Neural cell (in vitro differentiated cells): Measurements from ENCODE around the gene GPR17. TPM values are rescaled to one million over a fixed set of nuclear protein-coding genes. Genes with fewer than 3 reads are reported as not detected.

Experiments
- H2AFZ ChIP-seq: fragments of 200-600, 300-800 bp; sonication (generic), shearing (Covaris generic); 2 replicates; pipeline ENCODE4 v1.6.0; 2014; ENCODE audit warnings: low read depth, mild to moderate bottlenecking, antibody characterized with exemption, low read length, moderate library complexity
- H3F3A ChIP-seq: fragments of 200-600 bp; shearing (Covaris generic); 2 replicates; pipeline ENCODE4 v1.6.1; 2016; ENCODE audit warnings: mild to moderate bottlenecking, moderate library complexity, mixed read lengths, antibody characterized with exemption, low read length; ENCODE audit not compliant: insufficient read depth, poor library complexity, severe bottlenecking
- H3K27ac ChIP-seq: fragments of 200-600, 300-800 bp; sonication (generic), shearing (Covaris generic); 2 replicates; pipeline ENCODE4 v1.5.1; 2014; ENCODE audit warnings: mild to moderate bottlenecking, low read length, moderate library complexity
- H3K27me3 ChIP-seq: fragments of 300-800, 200-600 bp; sonication (generic), shearing (Covaris generic); 2 replicates; pipeline ENCODE4 v1.6.0; 2014; ENCODE audit warnings: mild to moderate bottlenecking, low read depth, low read length, moderate library complexity; ENCODE audit not compliant: insufficient read depth
- H3K36me3 ChIP-seq: fragments of 300-800, 200-600 bp; sonication (generic), shearing (Covaris generic); 2 replicates; pipeline ENCODE4 v1.5.1; 2014; ENCODE audit warnings: mild to moderate bottlenecking, antibody characterized with exemption, low read length, moderate library complexity; ENCODE audit not compliant: insufficient read depth
- H3K4me2 ChIP-seq: fragments of 300-800, 200-600 bp; sonication (generic), shearing (Covaris generic); 2 replicates; pipeline ENCODE4 v1.6.0; 2014; ENCODE audit warnings: mild to moderate bottlenecking, low read length
- H3K4me3 ChIP-seq: fragments of 300-800, 200-600 bp; sonication (generic), shearing (Covaris generic); 2 replicates; pipeline ENCODE4 v1.5.1; 2014; ENCODE audit warnings: mild to moderate bottlenecking, low read length, moderate library complexity
- H3K79me2 ChIP-seq: fragments of 200-600 bp; shearing (Covaris generic); replicated peaks from 2 replicates; pipeline ENCODE4 v1.6.0; 2014; ENCODE audit warnings: mild to moderate bottlenecking, low read length, moderate library complexity; ENCODE audit not compliant: insufficient read depth
- H3K9ac ChIP-seq: fragments of 300-800, 200-600 bp; sonication (generic), shearing (Covaris generic); 2 replicates; pipeline ENCODE4 v1.6.1; 2016; ENCODE audit warnings: mild to moderate bottlenecking, low read length, mixed read lengths
- H3K9me2 ChIP-seq: fragments of 200-600 bp; shearing (Covaris generic); 2 replicates; pipeline ENCODE4 v1.6.1; 2016; ENCODE audit warnings: mild to moderate bottlenecking, low read length, mixed read lengths; ENCODE audit not compliant: insufficient read depth
- H3K9me3 ChIP-seq: fragments of 200-600, 300-800 bp; sonication (generic), shearing (Covaris generic); 2 replicates; pipeline ENCODE4 v1.6.1; 2016; ENCODE audit warnings: mild to moderate bottlenecking, mixed run types, low read length, moderate library complexity, mixed read lengths
- H4K20me1 ChIP-seq: fragments of 200-600 bp; shearing (Covaris generic); 2 replicates; pipeline ENCODE4 v1.6.1; 2016; ENCODE audit warnings: mild to moderate bottlenecking, mixed run types; ENCODE audit not compliant: insufficient read depth
- EP300 ChIP-seq: fragments of 450-650 bp; conservative IDR thresholded peaks from 2 replicates; pipeline ENCODE4 v1.6.1; 2014; ENCODE audit warnings: antibody characterized with exemption, mild to moderate bottlenecking, moderate library complexity; ENCODE audit not compliant: poor library complexity, severe bottlenecking
- EZH2 ChIP-seq: fragments of 200-600, 300-800 bp; shearing (Covaris generic), sonication (generic); IDR thresholded peaks from 2 replicates; pipeline ENCODE4 v1.6.1; 2014; ENCODE audit warnings: antibody characterized with exemption, low read length, borderline replicate concordance, mild to moderate bottlenecking; ENCODE audit not compliant: insufficient read depth, poor library complexity, severe bottlenecking
- MXI1 ChIP-seq: fragments of 450-650 bp; conservative IDR thresholded peaks from 2 replicates; pipeline ENCODE4 v1.6.1; 2014; ENCODE audit warnings: antibody characterized with exemption, mild to moderate bottlenecking; ENCODE audit not compliant: poor library complexity, severe bottlenecking
- POLR2AphosphoS5 ChIP-seq: IDR thresholded peaks from 2 replicates; pipeline ENCODE4 v1.6.1; 2012
- SMC3 ChIP-seq: fragments of 450-650 bp; conservative IDR thresholded peaks from 2 replicates; pipeline ENCODE4 v1.6.1; 2014; ENCODE audit warnings: antibody characterized with exemption, mild to moderate bottlenecking, moderate library complexity; ENCODE audit not compliant: poor library complexity
- TAF1 ChIP-seq: IDR thresholded peaks from 2 replicates; pipeline ENCODE4 v1.6.1; 2012; ENCODE audit warnings: low read depth
- polyA plus RNA-seq: library from polyadenylated mRNA; depleted of rRNA; stranded (reverse); fragments of >200 nt; gene quantifications from 2 replicates; pipeline ENCODE4 v1.2.3, GENCODE V29; 2014
- TF ChIP-seq, protein P1 (sequence below): IDR thresholded peaks from 2 replicates; pipeline ENCODE4 v1.6.1; 2012; ENCODE audit warnings: borderline replicate concordance
- TF ChIP-seq, protein P2 (sequence below): fragments of 450-650 bp; IDR thresholded peaks from 2 replicates; pipeline ENCODE4 v1.5.1; 2014; ENCODE audit warnings: antibody characterized with exemption, mild to moderate bottlenecking, moderate library complexity; ENCODE audit not compliant: poor library complexity, severe bottlenecking

The GPR17 gene
- polyA plus RNA-seq, 1 donor from 2014 or later, result not detected

DNA sequence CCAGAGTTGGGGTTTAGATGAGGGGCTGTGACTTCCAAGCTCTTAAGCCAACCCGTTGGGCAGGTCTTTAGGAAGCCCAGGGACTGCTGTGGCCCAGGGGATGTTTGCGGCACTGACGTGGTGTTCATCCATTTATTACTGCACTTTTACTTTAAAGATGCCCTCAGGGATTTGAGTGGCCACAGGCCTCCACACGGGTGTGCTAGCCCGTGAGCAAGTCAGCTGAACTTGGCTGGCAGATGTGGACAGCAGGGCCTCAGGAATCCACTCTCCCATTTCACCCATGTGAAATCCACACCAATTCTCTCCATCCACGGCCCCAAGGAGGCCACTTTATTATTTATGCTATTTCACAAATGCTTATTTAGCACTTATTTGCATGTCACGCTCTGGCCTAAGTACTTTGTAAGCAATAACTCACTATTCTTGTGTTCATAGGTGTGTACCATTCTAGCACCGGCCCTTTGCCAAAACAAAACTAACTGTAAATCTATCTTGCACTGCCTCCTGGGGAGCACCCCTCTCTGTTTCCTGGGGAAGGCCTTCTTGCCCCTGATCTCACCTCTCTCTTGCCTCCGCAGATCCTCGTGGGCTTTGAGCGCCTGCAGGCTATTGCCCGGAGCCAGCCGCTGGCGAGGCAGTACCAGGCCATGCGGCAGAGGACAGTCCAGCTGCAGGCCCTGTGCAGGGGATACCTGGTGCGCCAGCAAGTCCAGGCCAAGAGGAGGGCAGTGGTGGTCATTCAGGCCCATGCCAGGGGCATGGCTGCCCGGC, 39.1 kb upstream of the GPR17 start:
- Histone ChIP-seq H3K79me2 (no peaks in the 10 kb centered on the region), H3K36me3 (no peaks in the 10 kb centered on the region), H3K9ac (no peak overlapping the region), H3K9me3 (peaks cover 4% of the 10 kb centered on the region), H3K4me2 (no peak overlapping the region), H2AFZ (no peak overlapping the region), H3K27me3 (no peaks in the 10 kb centered on the region), H3F3A (no peaks in the 10 kb centered on the region), H3K4me3 (no peak overlapping the region), H3K9me2 (no peaks in the 10 kb centered on the region), H3K27ac (no peak overlapping the region), H4K20me1 (no peaks in the 10 kb centered on the region)
- TF ChIP-seq SMC3, result no peak
- no peak for TF ChIP-seq MXI1
- TF ChIP-seq, protein P1, sequence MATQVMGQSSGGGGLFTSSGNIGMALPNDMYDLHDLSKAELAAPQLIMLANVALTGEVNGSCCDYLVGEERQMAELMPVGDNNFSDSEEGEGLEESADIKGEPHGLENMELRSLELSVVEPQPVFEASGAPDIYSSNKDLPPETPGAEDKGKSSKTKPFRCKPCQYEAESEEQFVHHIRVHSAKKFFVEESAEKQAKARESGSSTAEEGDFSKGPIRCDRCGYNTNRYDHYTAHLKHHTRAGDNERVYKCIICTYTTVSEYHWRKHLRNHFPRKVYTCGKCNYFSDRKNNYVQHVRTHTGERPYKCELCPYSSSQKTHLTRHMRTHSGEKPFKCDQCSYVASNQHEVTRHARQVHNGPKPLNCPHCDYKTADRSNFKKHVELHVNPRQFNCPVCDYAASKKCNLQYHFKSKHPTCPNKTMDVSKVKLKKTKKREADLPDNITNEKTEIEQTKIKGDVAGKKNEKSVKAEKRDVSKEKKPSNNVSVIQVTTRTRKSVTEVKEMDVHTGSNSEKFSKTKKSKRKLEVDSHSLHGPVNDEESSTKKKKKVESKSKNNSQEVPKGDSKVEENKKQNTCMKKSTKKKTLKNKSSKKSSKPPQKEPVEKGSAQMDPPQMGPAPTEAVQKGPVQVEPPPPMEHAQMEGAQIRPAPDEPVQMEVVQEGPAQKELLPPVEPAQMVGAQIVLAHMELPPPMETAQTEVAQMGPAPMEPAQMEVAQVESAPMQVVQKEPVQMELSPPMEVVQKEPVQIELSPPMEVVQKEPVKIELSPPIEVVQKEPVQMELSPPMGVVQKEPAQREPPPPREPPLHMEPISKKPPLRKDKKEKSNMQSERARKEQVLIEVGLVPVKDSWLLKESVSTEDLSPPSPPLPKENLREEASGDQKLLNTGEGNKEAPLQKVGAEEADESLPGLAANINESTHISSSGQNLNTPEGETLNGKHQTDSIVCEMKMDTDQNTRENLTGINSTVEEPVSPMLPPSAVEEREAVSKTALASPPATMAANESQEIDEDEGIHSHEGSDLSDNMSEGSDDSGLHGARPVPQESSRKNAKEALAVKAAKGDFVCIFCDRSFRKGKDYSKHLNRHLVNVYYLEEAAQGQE, result no peak
- no peak for TF ChIP-seq TAF1
- no peak for TF ChIP-seq POLR2AphosphoS5
- TF ChIP-seq, protein P2, sequence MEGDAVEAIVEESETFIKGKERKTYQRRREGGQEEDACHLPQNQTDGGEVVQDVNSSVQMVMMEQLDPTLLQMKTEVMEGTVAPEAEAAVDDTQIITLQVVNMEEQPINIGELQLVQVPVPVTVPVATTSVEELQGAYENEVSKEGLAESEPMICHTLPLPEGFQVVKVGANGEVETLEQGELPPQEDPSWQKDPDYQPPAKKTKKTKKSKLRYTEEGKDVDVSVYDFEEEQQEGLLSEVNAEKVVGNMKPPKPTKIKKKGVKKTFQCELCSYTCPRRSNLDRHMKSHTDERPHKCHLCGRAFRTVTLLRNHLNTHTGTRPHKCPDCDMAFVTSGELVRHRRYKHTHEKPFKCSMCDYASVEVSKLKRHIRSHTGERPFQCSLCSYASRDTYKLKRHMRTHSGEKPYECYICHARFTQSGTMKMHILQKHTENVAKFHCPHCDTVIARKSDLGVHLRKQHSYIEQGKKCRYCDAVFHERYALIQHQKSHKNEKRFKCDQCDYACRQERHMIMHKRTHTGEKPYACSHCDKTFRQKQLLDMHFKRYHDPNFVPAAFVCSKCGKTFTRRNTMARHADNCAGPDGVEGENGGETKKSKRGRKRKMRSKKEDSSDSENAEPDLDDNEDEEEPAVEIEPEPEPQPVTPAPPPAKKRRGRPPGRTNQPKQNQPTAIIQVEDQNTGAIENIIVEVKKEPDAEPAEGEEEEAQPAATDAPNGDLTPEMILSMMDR, result no peak
- TF ChIP-seq EZH2, result no peak
- no peak for TF ChIP-seq EP300

DNA sequence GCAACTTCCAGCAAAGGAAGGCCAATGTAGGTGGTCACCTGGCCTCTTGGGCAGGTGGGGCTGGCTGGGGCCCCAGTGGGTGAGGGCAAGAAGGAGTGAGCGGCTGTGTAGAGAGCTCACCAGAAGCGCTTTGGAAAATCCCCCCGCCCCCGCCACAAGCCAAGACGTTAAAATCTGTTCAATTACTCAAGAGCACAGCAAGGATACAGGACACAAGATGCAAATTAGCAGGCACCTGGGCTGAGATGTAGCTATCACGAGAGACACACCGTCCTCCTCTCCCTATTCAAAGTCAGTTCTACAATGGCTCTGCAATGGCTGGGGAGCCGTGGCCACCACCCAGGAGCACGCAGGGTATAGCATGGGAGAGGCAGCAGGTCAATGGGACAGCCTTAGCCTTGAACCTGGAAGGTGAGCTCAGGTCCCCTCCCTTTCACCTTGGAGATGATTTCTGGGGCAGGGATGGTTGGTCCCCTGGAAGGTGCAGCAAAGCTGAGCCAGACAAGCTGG, 38.5 kb upstream of the GPR17 start:
- H3F3A ChIP-seq, result no peaks in the 10 kb centered on the region
- H3K79me2 ChIP-seq, result no peaks in the 10 kb centered on the region
- no peak overlapping the region for H3K4me2 ChIP-seq
- H4K20me1 ChIP-seq, result no peaks in the 10 kb centered on the region
- no peak overlapping the region for H2AFZ ChIP-seq
- H3K9me2 ChIP-seq, result no peaks in the 10 kb centered on the region
- H3K36me3 ChIP-seq, result no peaks in the 10 kb centered on the region
- TF ChIP-seq TAF1 (no peak), SMC3 (no peak)
- H3K27ac ChIP-seq, result no peak overlapping the region
- H3K4me3 ChIP-seq, result no peak overlapping the region
- peaks cover 4% of the 10 kb centered on the region for H3K9me3 ChIP-seq
- no peak overlapping the region for H3K9ac ChIP-seq
- no peaks in the 10 kb centered on the region for H3K27me3 ChIP-seq
